ENCODE results near the gene DUSP28.
A peak's percentile ranks its signal among the peaks of the same experiment; 100 is the strongest.

DNA sequence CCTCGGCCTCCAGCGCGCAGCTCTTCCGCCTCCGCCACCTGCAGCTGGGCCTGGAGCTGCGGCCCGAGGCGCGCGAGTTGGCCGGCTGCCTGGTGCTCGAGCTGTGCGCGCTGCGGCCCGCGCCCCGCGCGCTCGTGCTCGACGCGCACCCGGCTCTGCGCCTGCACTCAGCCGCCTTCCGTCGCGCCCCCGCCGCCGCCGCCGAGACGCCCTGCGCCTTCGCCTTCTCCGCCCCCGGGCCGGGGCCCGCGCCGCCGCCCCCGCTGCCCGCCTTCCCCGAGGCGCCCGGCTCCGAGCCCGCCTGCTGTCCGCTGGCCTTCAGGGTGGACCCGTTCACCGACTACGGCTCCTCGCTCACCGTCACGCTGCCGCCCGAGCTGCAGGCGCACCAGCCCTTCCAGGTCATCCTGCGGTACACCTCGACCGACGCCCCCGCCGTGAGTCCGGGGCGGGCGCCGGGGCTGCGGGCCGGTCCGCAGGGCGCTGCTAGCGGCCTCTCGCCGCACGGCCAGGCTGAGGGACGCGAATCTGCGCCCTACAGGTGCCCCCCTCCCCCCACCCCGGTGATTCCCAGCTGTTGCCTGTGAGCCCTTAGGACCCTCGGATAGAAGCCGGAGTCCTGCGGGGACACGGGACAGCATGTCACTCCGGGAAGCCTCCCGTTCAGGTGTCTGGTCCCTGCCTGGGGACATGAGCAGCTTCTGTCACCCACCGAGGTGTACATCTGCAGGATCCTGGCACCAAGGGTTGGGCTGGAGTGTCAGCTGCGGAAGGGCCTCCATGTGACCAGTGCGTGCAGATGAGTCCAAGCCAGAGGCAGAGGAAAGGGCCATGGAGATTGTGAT, 8.7 kb downstream of the DUSP28 start:
- TF ChIP-seq, protein P1, sequence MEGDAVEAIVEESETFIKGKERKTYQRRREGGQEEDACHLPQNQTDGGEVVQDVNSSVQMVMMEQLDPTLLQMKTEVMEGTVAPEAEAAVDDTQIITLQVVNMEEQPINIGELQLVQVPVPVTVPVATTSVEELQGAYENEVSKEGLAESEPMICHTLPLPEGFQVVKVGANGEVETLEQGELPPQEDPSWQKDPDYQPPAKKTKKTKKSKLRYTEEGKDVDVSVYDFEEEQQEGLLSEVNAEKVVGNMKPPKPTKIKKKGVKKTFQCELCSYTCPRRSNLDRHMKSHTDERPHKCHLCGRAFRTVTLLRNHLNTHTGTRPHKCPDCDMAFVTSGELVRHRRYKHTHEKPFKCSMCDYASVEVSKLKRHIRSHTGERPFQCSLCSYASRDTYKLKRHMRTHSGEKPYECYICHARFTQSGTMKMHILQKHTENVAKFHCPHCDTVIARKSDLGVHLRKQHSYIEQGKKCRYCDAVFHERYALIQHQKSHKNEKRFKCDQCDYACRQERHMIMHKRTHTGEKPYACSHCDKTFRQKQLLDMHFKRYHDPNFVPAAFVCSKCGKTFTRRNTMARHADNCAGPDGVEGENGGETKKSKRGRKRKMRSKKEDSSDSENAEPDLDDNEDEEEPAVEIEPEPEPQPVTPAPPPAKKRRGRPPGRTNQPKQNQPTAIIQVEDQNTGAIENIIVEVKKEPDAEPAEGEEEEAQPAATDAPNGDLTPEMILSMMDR (IDR thresholded peaks at IDR 0.05 in 4 of 5, conservative IDR thresholded peaks at IDR 0.05 in 1 of 5) = peak in 1 of 5 experiments; percentile 10
- TF ChIP-seq POLR2A (IDR thresholded peaks at IDR 0.05) = peak; percentile 9 to 47

Measured in gastrocnemius medialis (tissue), 4 donors.